ENCODE measurements around the gene ERC2.

ERC2 gene

DNA sequence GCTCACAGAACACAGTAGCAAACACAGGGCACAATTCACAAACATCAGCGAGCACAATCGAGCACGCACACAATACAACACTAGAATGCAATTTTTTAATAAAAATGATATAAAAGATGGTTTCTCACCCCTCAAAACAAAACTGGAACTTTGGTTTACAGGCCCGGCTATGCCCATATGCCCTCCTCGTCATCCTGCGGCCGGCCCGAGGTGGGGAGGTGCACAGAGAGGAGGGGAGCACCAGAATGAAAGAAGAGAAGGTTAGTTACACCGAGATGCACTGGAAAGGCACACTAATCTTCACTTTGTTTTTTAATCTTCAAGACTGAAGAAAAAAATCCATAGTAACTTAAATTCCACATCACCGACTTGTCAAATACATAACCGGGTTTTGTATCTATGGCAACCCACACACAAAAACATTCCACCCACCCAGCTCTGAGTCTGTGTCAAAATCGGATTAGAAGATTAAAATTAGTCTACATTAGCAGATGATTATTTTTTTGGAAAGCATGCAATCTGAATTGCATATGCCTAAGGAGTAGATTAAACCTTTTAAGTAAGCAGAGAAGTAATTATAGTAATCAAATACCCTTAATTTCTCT, 784.5 kb downstream of the ERC2 start:
- Histone ChIP-seq H3K9ac (ENCODE audit: low read length) (no peak overlapping the region), H3K4me1 (ENCODE audit: control insufficient read depth, insufficient read depth, low read length) (peaks cover 10% of the 10 kb centered on the region), H3K27me3 (replicated peaks; ENCODE audit: control insufficient read depth, insufficient read depth, low read length) (peaks cover 28% of the 10 kb centered on the region), H3K9me3 (ENCODE audit: control insufficient read depth, low read length) (no peaks in the 10 kb centered on the region), H3K36me3 (ENCODE audit: control insufficient read depth, insufficient read depth, low read length, severe bottlenecking) (no peaks in the 10 kb centered on the region), H3K4me3 (ENCODE audit: low read length) (no peak overlapping the region)
- peak; percentile 13 for DNase-seq (ENCODE audit: low read depth)

DNA sequence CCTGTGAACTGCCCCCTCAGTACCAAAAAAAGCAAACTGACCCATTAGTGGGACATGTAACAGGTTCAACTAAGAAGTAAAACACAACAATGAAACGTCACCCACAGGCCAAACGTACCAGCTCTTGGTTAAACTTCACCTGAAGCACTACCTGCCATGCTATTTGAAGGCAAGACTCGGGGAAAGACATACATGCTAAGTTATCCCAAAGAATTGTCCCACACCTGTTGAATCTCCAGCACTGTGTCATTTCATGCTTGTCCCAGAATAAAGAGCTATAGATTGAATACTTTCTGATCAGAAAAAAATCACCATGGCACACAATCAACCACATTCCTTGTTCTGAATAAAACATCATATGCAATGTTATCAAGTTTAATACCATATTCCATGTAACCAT, 785.8 kb downstream of the ERC2 start:
- H3K9ac ChIP-seq (ENCODE audit: low read length), result no peak overlapping the region
- no peaks in the 10 kb centered on the region for H3K9me3 ChIP-seq (ENCODE audit: control insufficient read depth, low read length)
- H3K36me3 ChIP-seq (ENCODE audit: control insufficient read depth, insufficient read depth, low read length, severe bottlenecking), result no peaks in the 10 kb centered on the region
- H3K4me1 ChIP-seq (ENCODE audit: control insufficient read depth, insufficient read depth, low read length), result peaks cover 15% of the 10 kb centered on the region
- no peak overlapping the region for H3K4me3 ChIP-seq (ENCODE audit: low read length)
- no peak for DNase-seq (ENCODE audit: low read depth)
- H3K27me3 ChIP-seq (replicated peaks; ENCODE audit: control insufficient read depth, insufficient read depth, low read length), result peaks cover 17% of the 10 kb centered on the region

GRCh38 chr3:55678546-55679216, 789.6 kb downstream of the ERC2 start:
- H3K4me1 ChIP-seq (ENCODE audit: control insufficient read depth, insufficient read depth, low read length), result peaks cover 7% of the 10 kb centered on the region
- no peak overlapping the region for H3K4me3 ChIP-seq (ENCODE audit: low read length)
- H3K27me3 ChIP-seq (replicated peaks; ENCODE audit: control insufficient read depth, insufficient read depth, low read length), result peaks cover 9% of the 10 kb centered on the region
- H3K9me3 ChIP-seq (ENCODE audit: control insufficient read depth, low read length), result no peaks in the 10 kb centered on the region
- H3K36me3 ChIP-seq (ENCODE audit: control insufficient read depth, insufficient read depth, low read length, severe bottlenecking), result no peaks in the 10 kb centered on the region
- no peak for DNase-seq (ENCODE audit: low read depth)
- H3K9ac ChIP-seq (ENCODE audit: low read length), result no peak overlapping the region

- DNase-seq (ENCODE audit: low read depth), result no peak
- Histone ChIP-seq H3K27me3 (replicated peaks; ENCODE audit: control insufficient read depth, insufficient read depth, low read length) (peaks cover 15% of the 10 kb centered on the region), H3K9ac (ENCODE audit: low read length) (no peak overlapping the region), H3K36me3 (ENCODE audit: control insufficient read depth, insufficient read depth, low read length, severe bottlenecking) (no peaks in the 10 kb centered on the region), H3K9me3 (ENCODE audit: control insufficient read depth, low read length) (no peaks in the 10 kb centered on the region), H3K4me1 (ENCODE audit: control insufficient read depth, insufficient read depth, low read length) (peaks cover 7% of the 10 kb centered on the region), H3K4me3 (ENCODE audit: low read length) (no peak overlapping the region)
Observed at GRCh38 chr3:55676643-55677042, 791.6 kb downstream of the ERC2 start.

DNA sequence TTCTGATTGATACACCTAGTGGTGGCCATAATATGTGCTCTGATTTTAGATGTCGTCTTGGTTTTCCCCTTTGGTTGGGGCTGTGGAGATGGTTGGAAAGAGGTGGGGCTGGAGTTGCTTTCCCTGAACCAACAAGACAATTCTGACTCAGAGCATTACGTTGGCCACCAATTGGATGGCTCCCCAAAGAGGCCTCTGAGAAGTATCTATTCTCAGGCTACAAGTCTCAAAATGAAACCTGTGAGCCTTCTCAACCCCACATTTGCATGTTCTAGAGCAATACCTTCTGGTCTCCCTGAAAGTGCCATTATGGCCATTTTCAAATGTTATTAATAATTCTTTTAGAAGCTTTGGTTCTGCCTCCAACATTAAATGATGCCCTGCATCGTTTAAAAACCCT, 792.8 kb downstream of the ERC2 start:
- no peak overlapping the region for H3K4me3 ChIP-seq (ENCODE audit: low read length)
- no peaks in the 10 kb centered on the region for H3K9me3 ChIP-seq (ENCODE audit: control insufficient read depth, low read length)
- H3K36me3 ChIP-seq (ENCODE audit: control insufficient read depth, insufficient read depth, low read length, severe bottlenecking), result no peaks in the 10 kb centered on the region
- no peak overlapping the region for H3K9ac ChIP-seq (ENCODE audit: low read length)
- H3K4me1 ChIP-seq (ENCODE audit: control insufficient read depth, insufficient read depth, low read length), result peaks cover 7% of the 10 kb centered on the region
- DNase-seq (ENCODE audit: low read depth), result no peak
- peaks cover 14% of the 10 kb centered on the region for H3K27me3 ChIP-seq (replicated peaks; ENCODE audit: control insufficient read depth, insufficient read depth, low read length)

GRCh38 chr3:55673764-55674163, 794.5 kb downstream of the ERC2 start:
- no peak overlapping the region for H3K4me3 ChIP-seq (ENCODE audit: low read length)
- H3K9ac ChIP-seq (ENCODE audit: low read length), result no peak overlapping the region
- H3K4me1 ChIP-seq (ENCODE audit: control insufficient read depth, insufficient read depth, low read length), result peaks cover 17% of the 10 kb centered on the region
- DNase-seq (ENCODE audit: low read depth), result no peak
- H3K36me3 ChIP-seq (ENCODE audit: control insufficient read depth, insufficient read depth, low read length, severe bottlenecking), result no peaks in the 10 kb centered on the region
- H3K27me3 ChIP-seq (replicated peaks; ENCODE audit: control insufficient read depth, insufficient read depth, low read length), result peaks cover 6% of the 10 kb centered on the region
- H3K9me3 ChIP-seq (ENCODE audit: control insufficient read depth, low read length), result no peaks in the 10 kb centered on the region

GRCh38 chr3:55669133-55669532, 799.1 kb downstream of the ERC2 start:
- DNase-seq (ENCODE audit: low read depth), result peak; percentile 22
- Histone ChIP-seq H3K4me3 (ENCODE audit: low read length) (no peak overlapping the region), H3K4me1 (ENCODE audit: control insufficient read depth, insufficient read depth, low read length) (peaks cover 19% of the 10 kb centered on the region), H3K9me3 (ENCODE audit: control insufficient read depth, low read length) (no peaks in the 10 kb centered on the region), H3K27me3 (replicated peaks; ENCODE audit: control insufficient read depth, insufficient read depth, low read length) (peaks cover 6% of the 10 kb centered on the region), H3K36me3 (ENCODE audit: control insufficient read depth, insufficient read depth, low read length, severe bottlenecking) (no peaks in the 10 kb centered on the region), H3K9ac (ENCODE audit: low read length) (no peak overlapping the region)

DNA sequence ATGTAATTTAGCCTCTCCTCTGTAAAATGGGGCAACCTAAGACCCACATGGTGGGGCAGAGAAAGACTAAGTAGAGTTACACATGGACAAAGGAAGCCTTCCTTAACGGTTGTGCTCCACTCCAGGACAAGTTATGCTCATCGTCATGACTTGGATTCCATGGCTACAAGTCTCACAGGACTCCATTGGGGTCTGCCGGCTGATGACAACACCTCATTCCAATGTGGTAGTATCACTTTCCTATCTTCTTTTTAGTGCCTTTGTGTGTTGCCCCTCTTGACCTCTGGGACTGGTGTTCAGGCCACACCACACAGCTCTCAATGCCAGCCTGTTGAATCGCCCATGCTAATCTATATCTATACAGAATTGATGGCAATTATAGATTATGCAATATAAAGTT, 799.9 kb downstream of the ERC2 start:
- no peak for DNase-seq (ENCODE audit: low read depth)
- no peak overlapping the region for H3K9ac ChIP-seq (ENCODE audit: low read length)
- H3K4me3 ChIP-seq (ENCODE audit: low read length), result no peak overlapping the region
- H3K9me3 ChIP-seq (ENCODE audit: control insufficient read depth, low read length), result no peaks in the 10 kb centered on the region
- H3K36me3 ChIP-seq (ENCODE audit: control insufficient read depth, insufficient read depth, low read length, severe bottlenecking), result no peaks in the 10 kb centered on the region
- H3K27me3 ChIP-seq (replicated peaks; ENCODE audit: control insufficient read depth, insufficient read depth, low read length), result peaks cover 6% of the 10 kb centered on the region
- peaks cover 19% of the 10 kb centered on the region for H3K4me1 ChIP-seq (ENCODE audit: control insufficient read depth, insufficient read depth, low read length)

DNA sequence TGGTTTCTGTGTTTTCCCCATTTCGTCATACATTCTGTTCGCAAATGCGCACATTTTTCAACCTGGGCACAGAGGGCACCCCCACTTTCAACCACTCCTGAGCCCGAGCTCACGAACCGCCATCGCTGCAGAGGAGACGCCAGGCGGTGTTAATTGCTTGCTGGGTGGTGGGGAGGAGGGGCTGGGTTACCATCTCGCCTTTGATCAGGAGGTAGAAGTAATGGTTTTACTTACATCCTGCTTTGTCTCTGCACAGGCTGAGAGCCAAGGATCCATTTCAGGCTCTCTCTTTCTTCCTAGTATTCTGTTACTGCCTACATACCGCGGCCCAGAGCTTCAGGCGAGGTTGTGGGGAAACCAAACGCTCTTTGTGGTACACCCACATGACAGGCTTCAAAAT, 803.9 kb downstream of the ERC2 start:
- no peak for DNase-seq (ENCODE audit: low read depth)

GRCh38 chr3:55662683-55663082, 805.6 kb downstream of the ERC2 start:
- Histone ChIP-seq H3K4me3 (ENCODE audit: low read length) (no peak overlapping the region), H3K9ac (ENCODE audit: low read length) (no peak overlapping the region), H3K4me1 (ENCODE audit: control insufficient read depth, insufficient read depth, low read length) (peaks cover 14% of the 10 kb centered on the region), H3K9me3 (ENCODE audit: control insufficient read depth, low read length) (no peaks in the 10 kb centered on the region), H3K36me3 (ENCODE audit: control insufficient read depth, insufficient read depth, low read length, severe bottlenecking) (no peaks in the 10 kb centered on the region), H3K27me3 (replicated peaks; ENCODE audit: control insufficient read depth, insufficient read depth, low read length) (no peaks in the 10 kb centered on the region)
- peak; percentile 73 for DNase-seq (ENCODE audit: low read depth)

More for the DNA sequence above, 803.9 kb downstream of the ERC2 start:
- Histone ChIP-seq H3K9me3 (ENCODE audit: control insufficient read depth, low read length) (no peaks in the 10 kb centered on the region), H3K27me3 (replicated peaks; ENCODE audit: control insufficient read depth, insufficient read depth, low read length) (no peaks in the 10 kb centered on the region), H3K4me3 (ENCODE audit: low read length) (no peak overlapping the region), H3K36me3 (ENCODE audit: control insufficient read depth, insufficient read depth, low read length, severe bottlenecking) (no peaks in the 10 kb centered on the region), H3K4me1 (ENCODE audit: control insufficient read depth, insufficient read depth, low read length) (peaks cover 26% of the 10 kb centered on the region), H3K9ac (ENCODE audit: low read length) (no peak overlapping the region)

GRCh38 chr3:55661571-55661970, 806.7 kb downstream of the ERC2 start:
- Histone ChIP-seq H3K36me3 (ENCODE audit: control insufficient read depth, insufficient read depth, low read length, severe bottlenecking) (no peaks in the 10 kb centered on the region), H3K4me3 (ENCODE audit: low read length) (no peak overlapping the region), H3K27me3 (replicated peaks; ENCODE audit: control insufficient read depth, insufficient read depth, low read length) (no peaks in the 10 kb centered on the region), H3K4me1 (ENCODE audit: control insufficient read depth, insufficient read depth, low read length) (peaks cover 14% of the 10 kb centered on the region), H3K9ac (ENCODE audit: low read length) (no peak overlapping the region), H3K9me3 (ENCODE audit: control insufficient read depth, low read length) (no peaks in the 10 kb centered on the region)
- no peak for DNase-seq (ENCODE audit: low read depth)

DNA sequence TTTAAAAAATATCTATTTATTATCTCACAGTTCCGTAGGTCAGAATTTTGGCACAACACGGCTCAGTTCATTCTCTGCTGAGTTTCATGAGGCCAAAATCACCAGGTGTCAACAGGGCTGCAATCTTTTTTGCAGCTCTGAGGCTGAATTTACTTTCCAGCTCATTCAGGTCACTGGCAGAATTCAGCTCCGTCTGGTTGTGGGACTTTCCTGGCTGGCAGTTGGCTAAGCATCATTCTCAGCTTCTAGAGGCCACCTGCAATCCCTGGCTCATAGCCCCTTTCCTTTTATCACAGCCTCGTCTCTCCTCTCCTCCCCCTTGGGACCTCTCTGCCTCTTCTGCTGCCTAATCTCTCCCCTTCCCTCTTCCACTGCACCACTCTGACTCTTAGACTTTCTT, 807.1 kb downstream of the ERC2 start:
- Histone ChIP-seq H3K4me3 (ENCODE audit: low read length) (no peak overlapping the region), H3K9me3 (ENCODE audit: control insufficient read depth, low read length) (no peaks in the 10 kb centered on the region), H3K36me3 (ENCODE audit: control insufficient read depth, insufficient read depth, low read length, severe bottlenecking) (no peaks in the 10 kb centered on the region), H3K9ac (ENCODE audit: low read length) (no peak overlapping the region), H3K27me3 (replicated peaks; ENCODE audit: control insufficient read depth, insufficient read depth, low read length) (no peaks in the 10 kb centered on the region), H3K4me1 (ENCODE audit: control insufficient read depth, insufficient read depth, low read length) (peaks cover 14% of the 10 kb centered on the region)
- DNase-seq (ENCODE audit: low read depth), result no peak

Measured in adipocyte (in vitro differentiated cells).